Fibroblast of lung (primary cell): ENCODE data around the gene GPAT3.

Experiments
- EZH2 ChIP-seq: IDR thresholded peaks from 2 replicates; pipeline ENCODE4 v1.5.1; 2012; ENCODE audit warnings: low read length, control low read depth, mild to moderate bottlenecking; ENCODE audit errors: missing control alignments
- TF ChIP-seq, protein P1 (sequence below), 2 donors: IDR thresholded peaks in 1 of 2; conservative IDR thresholded peaks in 1 of 2; 1 replicate in 1 of 2; 2 replicates in 1 of 2; pipeline ENCODE4 v1.5.1; 2011 to 2012; ENCODE audit warnings: low read length in 2 of 2, control low read depth in 1 of 2, inconsistent platforms in 1 of 2, low read depth in 1 of 2, mild to moderate bottlenecking in 1 of 2

- TF ChIP-seq, protein P1, sequence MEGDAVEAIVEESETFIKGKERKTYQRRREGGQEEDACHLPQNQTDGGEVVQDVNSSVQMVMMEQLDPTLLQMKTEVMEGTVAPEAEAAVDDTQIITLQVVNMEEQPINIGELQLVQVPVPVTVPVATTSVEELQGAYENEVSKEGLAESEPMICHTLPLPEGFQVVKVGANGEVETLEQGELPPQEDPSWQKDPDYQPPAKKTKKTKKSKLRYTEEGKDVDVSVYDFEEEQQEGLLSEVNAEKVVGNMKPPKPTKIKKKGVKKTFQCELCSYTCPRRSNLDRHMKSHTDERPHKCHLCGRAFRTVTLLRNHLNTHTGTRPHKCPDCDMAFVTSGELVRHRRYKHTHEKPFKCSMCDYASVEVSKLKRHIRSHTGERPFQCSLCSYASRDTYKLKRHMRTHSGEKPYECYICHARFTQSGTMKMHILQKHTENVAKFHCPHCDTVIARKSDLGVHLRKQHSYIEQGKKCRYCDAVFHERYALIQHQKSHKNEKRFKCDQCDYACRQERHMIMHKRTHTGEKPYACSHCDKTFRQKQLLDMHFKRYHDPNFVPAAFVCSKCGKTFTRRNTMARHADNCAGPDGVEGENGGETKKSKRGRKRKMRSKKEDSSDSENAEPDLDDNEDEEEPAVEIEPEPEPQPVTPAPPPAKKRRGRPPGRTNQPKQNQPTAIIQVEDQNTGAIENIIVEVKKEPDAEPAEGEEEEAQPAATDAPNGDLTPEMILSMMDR (conservative IDR thresholded peaks at IDR 0.05 in 1 of 2, IDR thresholded peaks at IDR 0.05 in 1 of 2; ENCODE audit: low read depth in 1 of 2, low read length in 2 of 2): no peak
- TF ChIP-seq EZH2: no peak
These were observed 80.3 kb downstream of the GPAT3 start for GRCh38 chr4:83616252-83616651.
